Activated T-helper 1 cell treated with Interleukin-2 at 50 U/mL for 16 hours (primary cell): ENCODE results near the gene RANBP3L.
"Not testable (repeated sequence)": the region's sequence is repeated elsewhere in the genome, so short reads cannot be mapped to it uniquely, and the experiment has no call there.

Source experiments
- DNase-seq: peaks from one replicate; pipeline ENCODE4 v3.0.0-alpha.2; 2020; ENCODE audit warnings: low read depth

Gene RANBP3L

GRCh38 chr5:36285837-36286615, 15.7 kb downstream of the RANBP3L start:
- DNase-seq = no peak

- DNase-seq = not testable (repeated sequence)
Observed at GRCh38 chr5:36283775-36284174, 17.9 kb downstream of the RANBP3L start.

GRCh38 chr5:36281626-36282025, 20.1 kb downstream of the RANBP3L start:
- no peak for DNase-seq

- no peak for DNase-seq
Observed at GRCh38 chr5:36279054-36279698, 22.5 kb downstream of the RANBP3L start.

- no peak for DNase-seq
Observed at GRCh38 chr5:36277521-36278176, 24.1 kb downstream of the RANBP3L start.

GRCh38 chr5:36276864-36277263, 24.8 kb downstream of the RANBP3L start:
- no peak for DNase-seq

- no peak for DNase-seq
Observed at GRCh38 chr5:36273809-36274526, 27.7 kb downstream of the RANBP3L start.

GRCh38 chr5:36272136-36272690, 29.5 kb downstream of the RANBP3L start:
- no peak for DNase-seq

- no peak for DNase-seq
Observed at GRCh38 chr5:36270876-36271575, 30.7 kb downstream of the RANBP3L start.

GRCh38 chr5:36270175-36270574, 31.5 kb downstream of the RANBP3L start:
- DNase-seq = no peak

GRCh38 chr5:36269478-36269877, 32.2 kb downstream of the RANBP3L start:
- DNase-seq = no peak

- no peak for DNase-seq
Observed at GRCh38 chr5:36267905-36268304, 33.8 kb downstream of the RANBP3L start.

GRCh38 chr5:36264202-36264760, 37.4 kb downstream of the RANBP3L start:
- no peak for DNase-seq

GRCh38 chr5:36261186-36261585, 40.5 kb downstream of the RANBP3L start:
- no peak for DNase-seq

GRCh38 chr5:36253575-36253974, 48.1 kb downstream of the RANBP3L start:
- DNase-seq = no peak

GRCh38 chr5:36252722-36253365, 48.9 kb downstream of the RANBP3L start:
- DNase-seq = no peak

- no peak for DNase-seq
Observed at GRCh38 chr5:36251218-36251617, 50.5 kb downstream of the RANBP3L start.

GRCh38 chr5:36250427-36250826, 51.3 kb downstream of the RANBP3L start:
- DNase-seq = no peak

GRCh38 chr5:36246036-36246800, 55.5 kb downstream of the RANBP3L start:
- DNase-seq = no peak

- DNase-seq = no peak
Observed at GRCh38 chr5:36244076-36244475, 57.6 kb downstream of the RANBP3L start.
